H9 (cell line): ENCODE data around the gene SGCD. TPM values are rescaled to one million over a fixed set of nuclear protein-coding genes. Genes with fewer than 3 reads are reported as not detected.

Source experiments
- DNase-seq: peaks from one replicate; pipeline ENCODE4 v3.0.0-alpha.2; 2017
- H2AFZ ChIP-seq: one replicate; pipeline ENCODE4 v1.6.1; 2013; ENCODE audit warnings: mild to moderate bottlenecking, low read length, control low read depth, moderate library complexity
- H2AK5ac ChIP-seq: 2 replicates; pipeline ENCODE4 v1.6.1; 2013; ENCODE audit warnings: low read length, control low read depth, mixed read lengths; ENCODE audit not compliant: insufficient read length
- H2BK120ac ChIP-seq: one replicate; pipeline ENCODE4 v1.6.1; 2013; ENCODE audit warnings: low read depth, mild to moderate bottlenecking, low read length, control low read depth, inconsistent platforms; ENCODE audit not compliant: poor library complexity, severe bottlenecking
- H2BK12ac ChIP-seq: 2 replicates; pipeline ENCODE4 v1.6.1; 2013; ENCODE audit warnings: low read length, control low read depth, mixed read lengths, low read depth; ENCODE audit not compliant: insufficient read length
- H2BK15ac ChIP-seq: 2 replicates; pipeline ENCODE4 v1.6.1; 2013; ENCODE audit warnings: low read depth, low read length, control low read depth
- H2BK20ac ChIP-seq: one replicate; pipeline ENCODE4 v1.6.1; 2013; ENCODE audit warnings: low read depth, mild to moderate bottlenecking, low read length, control low read depth, inconsistent platforms; ENCODE audit not compliant: poor library complexity, severe bottlenecking
- H2BK5ac ChIP-seq: 2 replicates; pipeline ENCODE4 v1.6.1; 2013; ENCODE audit warnings: low read length, control low read depth, mixed read lengths; ENCODE audit not compliant: insufficient read length
- H3K14ac ChIP-seq: 2 replicates; pipeline ENCODE4 v1.6.1; 2013; ENCODE audit warnings: low read length, control low read depth; ENCODE audit not compliant: insufficient read depth
- H3K18ac ChIP-seq: 2 replicates; pipeline ENCODE4 v1.6.1; 2013; ENCODE audit warnings: low read depth, mild to moderate bottlenecking, mixed read lengths, low read length, control low read depth; ENCODE audit not compliant: insufficient read length
- H3K23ac ChIP-seq: 2 replicates; pipeline ENCODE4 v1.6.1; 2013; ENCODE audit warnings: low read length, control low read depth, mixed read lengths, low read depth; ENCODE audit not compliant: insufficient read length
- H3K23me2 ChIP-seq: 2 replicates; pipeline ENCODE4 v1.6.1; 2013; ENCODE audit warnings: low read depth, mild to moderate bottlenecking, mixed read lengths, low read length, control low read depth; ENCODE audit not compliant: insufficient read length, poor library complexity, severe bottlenecking
- H3K27ac ChIP-seq: 2 replicates; pipeline ENCODE4 v1.5.1; 2013; ENCODE audit warnings: low read length, control low read depth, mixed read lengths, low read depth; ENCODE audit not compliant: insufficient read length
- H3K27me3 ChIP-seq: 2 replicates; pipeline ENCODE4 v1.6.1; 2013; ENCODE audit warnings: low read length, control low read depth, inconsistent platforms; ENCODE audit not compliant: insufficient read depth
- H3K4ac ChIP-seq: 2 replicates; pipeline ENCODE4 v1.6.1; 2013; ENCODE audit warnings: low read depth, mild to moderate bottlenecking, control low read depth, inconsistent platforms, low read length, moderate library complexity
- H3K4me1 ChIP-seq: 2 replicates; pipeline ENCODE4 v1.6.1; 2013; ENCODE audit warnings: low read length, control low read depth, inconsistent platforms; ENCODE audit not compliant: insufficient read depth
- H3K4me2 ChIP-seq: 2 replicates; pipeline ENCODE4 v1.6.1; 2013; ENCODE audit warnings: low read length, control low read depth, mixed read lengths; ENCODE audit not compliant: insufficient read length, insufficient read depth
- H3K56ac ChIP-seq: 2 replicates; pipeline ENCODE4 v1.6.1; 2013; ENCODE audit warnings: low read depth, mild to moderate bottlenecking, mixed read lengths, low read length, control low read depth; ENCODE audit not compliant: insufficient read length
- H3K79me1 ChIP-seq: 2 replicates; pipeline ENCODE4 v1.6.1; 2013; ENCODE audit warnings: low read depth, mild to moderate bottlenecking, moderate library complexity, low read length, control low read depth, inconsistent platforms; ENCODE audit not compliant: insufficient read depth, poor library complexity, severe bottlenecking
- H3K79me2 ChIP-seq: 2 replicates; pipeline ENCODE4 v1.6.1; 2013; ENCODE audit warnings: low read length, control low read depth, inconsistent platforms; ENCODE audit not compliant: insufficient read depth
- H3K9ac ChIP-seq: 2 replicates; pipeline ENCODE4 v1.6.1; 2013; ENCODE audit warnings: low read length, control low read depth, mixed read lengths; ENCODE audit not compliant: insufficient read length; ENCODE audit errors: extremely low read depth
- H3K9me3 ChIP-seq: one replicate; pipeline ENCODE4 v1.6.1; 2013; ENCODE audit warnings: low read depth, low read length, inconsistent platforms; ENCODE audit not compliant: control insufficient read depth
- H3T11ph ChIP-seq: one replicate; pipeline ENCODE4 v1.6.1; 2013; ENCODE audit warnings: mild to moderate bottlenecking, low read length, control low read depth, inconsistent platforms
- H4K20me1 ChIP-seq: one replicate; pipeline ENCODE4 v1.6.1; 2013; ENCODE audit not compliant: control insufficient read depth, insufficient read length, insufficient read depth
- H4K5ac ChIP-seq: 2 replicates; pipeline ENCODE4 v1.6.1; 2013; ENCODE audit warnings: low read depth, mild to moderate bottlenecking, mixed read lengths, low read length, control low read depth; ENCODE audit not compliant: insufficient read length
- H4K8ac ChIP-seq: replicated peaks from 2 replicates; pipeline ENCODE4 v1.6.1; 2013; ENCODE audit warnings: low read length, control low read depth, mixed read lengths, low read depth; ENCODE audit not compliant: insufficient read length
- H4K91ac ChIP-seq: 2 replicates; pipeline ENCODE4 v1.6.1; 2013; ENCODE audit warnings: low read depth, mild to moderate bottlenecking, moderate library complexity, mixed read lengths, low read length, control low read depth; ENCODE audit not compliant: insufficient read length
- H3K27ac Mint-ChIP-seq, 3 experiments: 2 replicates in 2 of 3; 3 replicates in 1 of 3; pipeline ENCODE4 v1.8.0; 2020 to 2021; ENCODE audit warnings: mixed read lengths in 3 of 3, mild to moderate bottlenecking in 1 of 3, moderate library complexity in 1 of 3
- H3K27me3 Mint-ChIP-seq: 2 replicates; pipeline ENCODE4 v1.8.0; 2021; ENCODE audit warnings: low read depth, mild to moderate bottlenecking, moderate library complexity, mixed read lengths
- H3K36me3 Mint-ChIP-seq, 3 experiments: 2 replicates in 2 of 3; 3 replicates in 1 of 3; pipeline ENCODE4 v1.8.0; 2020 to 2021; ENCODE audit warnings: low read depth in 3 of 3, mixed read lengths in 3 of 3; ENCODE audit not compliant: insufficient read depth in 1 of 3
- H3K4me1 Mint-ChIP-seq, 2 experiments: 2 replicates each; pipeline ENCODE4 v1.8.0; 2020; ENCODE audit warnings: mixed read lengths in 2 of 2
- H3K4me3 Mint-ChIP-seq, 2 experiments: 2 replicates in 1 of 2; 3 replicates in 1 of 2; pipeline ENCODE4 v1.8.0; 2020 to 2021; ENCODE audit warnings: mild to moderate bottlenecking in 2 of 2, mixed read lengths in 2 of 2, moderate library complexity in 1 of 2
- H3K9me3 Mint-ChIP-seq, 2 experiments: 2 replicates in 1 of 2; 3 replicates in 1 of 2; pipeline ENCODE4 v1.8.0; 2020; ENCODE audit warnings: mild to moderate bottlenecking in 2 of 2, mixed read lengths in 2 of 2, moderate library complexity in 1 of 2
- WGBS: extraction: QIAGEN DNeasy Blood & Tissue Kit; methylation state at CpG from one replicate; pipeline ENCODE4 v1.1.7; 2013; ENCODE audit warnings: missing lambda C conversion rate, low lambda C conversion rate, mixed read lengths; ENCODE audit not compliant: insufficient read length; ENCODE audit errors: extremely low coverage; 5-methylcytosine and 5-hydroxymethylcytosine counted together
- total RNA-seq: library from RNA; stranded (reverse); gene quantifications from 2 replicates; pipeline ENCODE4 v1.2.1, GENCODE V29; 2021
- TF ChIP-seq, protein P1 (sequence below): fragments of 200-600 bp; sonication (generic); conservative IDR thresholded peaks from 3 replicates; pipeline ENCODE4 v1.8.0; 2021; ENCODE audit warnings: antibody characterized with exemption, mild to moderate bottlenecking

The SGCD gene
- total RNA-seq, 1 experiment from 2014 or later: 0.11 TPM

DNA sequence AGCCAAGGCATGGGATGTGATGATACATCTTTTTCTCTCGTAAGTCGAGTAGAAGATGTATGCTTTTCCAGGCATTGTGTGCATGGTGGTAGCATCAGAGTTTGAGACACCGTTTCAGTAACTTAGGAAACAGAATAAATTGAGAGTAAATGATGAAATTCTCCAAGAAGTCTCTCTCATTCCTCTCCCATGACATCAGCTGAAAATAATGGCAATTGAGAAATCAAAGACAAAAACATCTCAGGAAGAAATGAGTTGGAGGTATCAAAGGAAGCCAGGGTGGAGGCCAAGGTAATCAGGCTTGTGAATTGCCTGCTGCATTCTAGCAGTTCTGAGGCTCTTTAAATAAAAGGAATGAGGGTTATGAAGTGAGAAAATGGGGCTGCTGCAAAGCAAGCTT is 53.9 kb downstream of the SGCD start:
- Histone ChIP-seq H3K23me2 (no peaks in the 10 kb centered on the region), H4K5ac (no peak overlapping the region), H3K79me2 (no peaks in the 10 kb centered on the region), H3K9ac (no peak overlapping the region), H3K18ac (no peak overlapping the region), H3K9me3 (no peaks in the 10 kb centered on the region), H2BK12ac (no peak overlapping the region), H3K27ac (no peak overlapping the region), H2BK15ac (no peak overlapping the region), H3K4me2 (no peak overlapping the region), H3K56ac (no peak overlapping the region), H4K8ac (no peak overlapping the region), H3K79me1 (no peaks in the 10 kb centered on the region), H4K20me1 (no peaks in the 10 kb centered on the region), H3K27me3 (no peaks in the 10 kb centered on the region), H2BK120ac (no peak overlapping the region), H2AK5ac (no peak overlapping the region), H4K91ac (no peak overlapping the region), H3K4me1 (no peaks in the 10 kb centered on the region), H3K4ac (no peak overlapping the region), H2AFZ (no peak overlapping the region), H2BK20ac (no peak overlapping the region), H2BK5ac (no peak overlapping the region), H3K23ac (no peak overlapping the region), H3K14ac (no peak overlapping the region), H3T11ph (no peak overlapping the region)
- Mint-ChIP-seq H3K36me3 (no peaks in the 10 kb centered on the region), H3K27ac (no peak overlapping the region), H3K4me1 (no peaks in the 10 kb centered on the region), H3K9me3 (no peaks in the 10 kb centered on the region), H3K27me3 (no peaks in the 10 kb centered on the region), H3K4me3 (no peak overlapping the region)
- no peak for DNase-seq
- TF ChIP-seq, protein P1, sequence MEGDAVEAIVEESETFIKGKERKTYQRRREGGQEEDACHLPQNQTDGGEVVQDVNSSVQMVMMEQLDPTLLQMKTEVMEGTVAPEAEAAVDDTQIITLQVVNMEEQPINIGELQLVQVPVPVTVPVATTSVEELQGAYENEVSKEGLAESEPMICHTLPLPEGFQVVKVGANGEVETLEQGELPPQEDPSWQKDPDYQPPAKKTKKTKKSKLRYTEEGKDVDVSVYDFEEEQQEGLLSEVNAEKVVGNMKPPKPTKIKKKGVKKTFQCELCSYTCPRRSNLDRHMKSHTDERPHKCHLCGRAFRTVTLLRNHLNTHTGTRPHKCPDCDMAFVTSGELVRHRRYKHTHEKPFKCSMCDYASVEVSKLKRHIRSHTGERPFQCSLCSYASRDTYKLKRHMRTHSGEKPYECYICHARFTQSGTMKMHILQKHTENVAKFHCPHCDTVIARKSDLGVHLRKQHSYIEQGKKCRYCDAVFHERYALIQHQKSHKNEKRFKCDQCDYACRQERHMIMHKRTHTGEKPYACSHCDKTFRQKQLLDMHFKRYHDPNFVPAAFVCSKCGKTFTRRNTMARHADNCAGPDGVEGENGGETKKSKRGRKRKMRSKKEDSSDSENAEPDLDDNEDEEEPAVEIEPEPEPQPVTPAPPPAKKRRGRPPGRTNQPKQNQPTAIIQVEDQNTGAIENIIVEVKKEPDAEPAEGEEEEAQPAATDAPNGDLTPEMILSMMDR: no peak
- WGBS: no CpG with 5 or more reads among the region's 3 CpGs
